GM18907 (cell line): Measurements from ENCODE around the gene NT5DC3.

ENCODE experiments used
- ATAC-seq: cut with Tn5 transposase; IDR thresholded peaks from one replicate; pipeline ENCODE4 v1.9.1; 2021; ENCODE audit warnings: mild to moderate bottlenecking, moderate library complexity; ENCODE audit not compliant: unreplicated experiment

The NT5DC3 gene

DNA sequence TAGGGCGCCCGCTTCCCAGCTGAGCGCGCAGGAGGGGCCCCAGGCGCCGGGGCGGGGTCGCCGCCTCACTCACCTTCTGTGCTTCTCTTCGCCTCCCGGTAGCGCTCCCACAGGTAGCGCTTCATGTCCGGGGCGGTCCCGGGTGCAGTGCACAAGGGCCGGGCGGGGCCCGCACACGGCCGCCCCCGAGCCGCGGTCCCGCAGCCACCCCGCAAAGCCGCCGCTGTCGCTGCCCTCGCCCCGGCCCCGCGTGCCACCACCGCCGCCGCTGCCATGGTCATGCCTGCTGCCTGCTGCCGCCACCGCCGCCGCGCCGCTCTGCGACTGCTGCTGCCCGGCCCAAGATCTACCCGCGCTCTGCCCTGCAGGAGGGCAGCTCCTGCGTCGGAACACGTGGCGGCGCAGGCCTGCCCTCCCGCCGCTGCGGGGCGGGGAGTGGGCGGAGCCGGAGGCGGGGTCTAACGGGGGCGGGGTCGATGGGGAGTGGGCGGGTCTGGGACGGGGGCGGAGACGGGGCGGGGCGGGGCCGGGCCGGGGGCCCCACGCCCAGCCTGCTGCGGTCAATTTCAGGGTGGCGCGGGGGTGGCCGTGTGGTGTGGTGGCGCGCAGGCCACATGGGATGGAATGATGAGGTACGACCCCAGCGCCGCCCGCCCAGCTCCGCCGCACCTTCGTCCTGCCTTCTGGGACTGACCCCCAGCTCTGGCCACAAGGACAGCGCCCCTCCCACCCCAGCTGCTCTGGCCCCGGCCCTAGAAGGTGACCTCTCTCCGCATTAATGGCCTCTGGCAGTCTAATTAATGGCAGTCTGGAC is at the start of gene NT5DC3:
Gene NT5DC3 (minus strand): TSS at position 359 of the 814 bp plus-strand sequence. CDS start 78 bp downstream, at position 281.
- peak; percentile 87 for ATAC-seq

GRCh38 chr12:103887738-103888137 is 46.7 kb upstream of the NT5DC3 start:
- ATAC-seq, result no peak

- ATAC-seq, result no peak
Observed at GRCh38 chr12:103886195-103886797, 45.3 kb upstream of the NT5DC3 start.

- no peak for ATAC-seq
Observed at GRCh38 chr12:103884316-103884715, 43.3 kb upstream of the NT5DC3 start.

GRCh38 chr12:103883908-103884307 is 42.9 kb upstream of the NT5DC3 start:
- no peak for ATAC-seq

- no peak for ATAC-seq
Observed at GRCh38 chr12:103882861-103883596, 42.0 kb upstream of the NT5DC3 start.

- ATAC-seq, result no peak
Observed at GRCh38 chr12:103881261-103881660, 40.2 kb upstream of the NT5DC3 start.

GRCh38 chr12:103880299-103881142 is 39.5 kb upstream of the NT5DC3 start:
- peak; percentile 60 for ATAC-seq

- no peak for ATAC-seq
Observed at GRCh38 chr12:103879878-103880277, 38.8 kb upstream of the NT5DC3 start.

DNA sequence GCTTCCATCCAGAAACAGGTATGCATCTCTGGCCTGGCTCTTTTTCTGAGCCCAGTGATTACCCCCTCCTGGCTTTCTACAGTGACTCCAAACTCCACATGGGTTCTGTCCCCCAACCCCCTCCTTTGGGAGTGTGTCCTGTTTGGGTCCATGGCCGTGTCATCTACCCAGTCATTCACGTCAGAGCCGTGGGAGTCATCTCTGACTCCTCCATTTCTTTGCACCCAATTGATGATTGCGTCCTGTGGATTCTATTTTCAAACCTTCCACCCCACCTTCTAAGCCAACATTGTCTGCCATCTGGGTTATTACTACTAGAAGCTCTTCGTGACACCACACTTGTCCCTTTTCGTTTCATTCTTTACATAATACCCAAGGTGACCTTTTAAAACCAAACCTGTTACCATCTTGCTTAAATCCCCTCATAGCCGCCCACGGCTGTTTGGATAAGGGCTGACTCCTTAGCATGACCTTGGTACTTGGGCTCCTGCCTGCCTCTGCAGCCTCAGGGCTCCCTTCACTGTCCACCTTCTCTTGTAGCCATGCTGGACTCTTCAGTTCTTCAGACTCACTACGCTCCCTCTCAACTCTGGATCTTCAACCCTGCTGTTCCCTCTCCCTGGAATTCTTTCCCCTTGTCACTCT is 38.1 kb upstream of the NT5DC3 start:
- no peak for ATAC-seq

DNA sequence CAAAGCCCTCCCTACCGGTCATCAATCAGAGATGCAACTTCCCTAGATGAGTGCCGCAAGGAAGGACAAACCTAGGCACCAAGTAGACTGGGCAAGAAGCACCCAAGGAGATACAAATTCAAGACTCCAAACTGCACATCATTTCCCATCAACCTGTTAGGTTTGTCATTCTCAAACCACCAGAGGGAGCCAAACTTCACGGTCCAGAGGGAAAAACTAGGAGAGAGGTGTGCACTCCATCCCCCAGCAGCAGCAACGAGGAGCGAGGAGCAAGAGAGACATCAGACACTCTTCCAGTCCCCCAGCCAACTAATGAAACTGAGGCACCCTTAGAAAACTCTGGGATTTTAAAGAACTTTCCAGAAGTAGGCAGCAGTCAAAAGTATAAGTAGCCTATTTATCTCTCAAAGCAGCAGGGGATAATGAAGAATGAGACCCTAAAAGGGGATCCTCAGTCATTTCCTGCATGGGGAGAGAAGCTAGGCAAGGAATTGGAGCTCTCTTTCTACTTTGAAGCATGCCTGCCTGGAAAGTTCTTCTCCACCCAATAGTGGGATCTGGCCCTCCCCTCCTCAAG is 37.0 kb upstream of the NT5DC3 start:
- no peak for ATAC-seq

GRCh38 chr12:103877288-103877687 is 36.3 kb upstream of the NT5DC3 start:
- ATAC-seq, result no peak

GRCh38 chr12:103875666-103876065 is 34.6 kb upstream of the NT5DC3 start:
- no peak for ATAC-seq

DNA sequence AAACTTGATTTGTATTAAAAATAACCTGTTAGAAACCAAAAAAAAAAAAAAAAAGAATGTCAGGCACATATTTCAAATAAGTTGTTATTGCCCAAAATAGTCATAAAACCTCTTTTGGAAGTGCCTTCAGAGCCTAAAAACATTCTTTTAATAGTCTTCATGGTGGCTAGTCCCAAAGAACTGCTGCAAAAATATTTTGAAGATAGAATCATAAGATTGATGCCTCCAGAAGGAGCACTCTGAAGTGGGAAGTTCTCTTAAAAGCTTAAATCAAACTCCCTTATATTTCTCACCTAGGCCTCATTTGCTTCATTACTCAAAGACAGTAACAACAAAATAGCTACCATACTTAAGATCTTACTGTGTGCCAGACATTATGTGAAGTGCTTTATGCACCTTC is 27.2 kb upstream of the NT5DC3 start:
- no peak for ATAC-seq

DNA sequence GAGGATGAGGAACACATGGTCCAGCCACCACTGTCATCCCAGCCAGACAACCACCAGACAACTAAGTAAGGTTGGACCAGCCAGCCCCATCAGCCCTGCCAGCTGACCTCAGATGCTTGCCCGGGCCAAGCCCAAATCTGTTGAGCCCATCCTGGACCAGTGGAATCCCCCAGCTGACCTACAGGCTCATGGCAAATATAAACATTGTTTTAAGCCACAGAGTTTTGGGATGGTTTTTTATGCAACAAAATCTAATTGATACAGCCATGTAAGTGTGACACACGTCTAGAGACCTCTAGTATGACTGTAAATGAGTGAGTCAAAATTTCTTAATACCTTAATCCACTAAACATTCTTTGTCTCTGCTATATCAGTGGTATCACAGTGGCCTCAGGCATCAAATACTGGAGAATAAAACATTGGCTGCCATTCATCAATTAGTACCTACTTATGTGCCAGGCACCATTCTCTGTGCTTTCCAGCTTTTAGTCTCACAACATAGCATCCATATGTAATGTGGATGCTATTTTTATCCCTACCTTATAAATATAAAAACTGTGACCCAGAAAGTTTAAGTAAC is 24.2 kb upstream of the NT5DC3 start:
- ATAC-seq, result no peak

DNA sequence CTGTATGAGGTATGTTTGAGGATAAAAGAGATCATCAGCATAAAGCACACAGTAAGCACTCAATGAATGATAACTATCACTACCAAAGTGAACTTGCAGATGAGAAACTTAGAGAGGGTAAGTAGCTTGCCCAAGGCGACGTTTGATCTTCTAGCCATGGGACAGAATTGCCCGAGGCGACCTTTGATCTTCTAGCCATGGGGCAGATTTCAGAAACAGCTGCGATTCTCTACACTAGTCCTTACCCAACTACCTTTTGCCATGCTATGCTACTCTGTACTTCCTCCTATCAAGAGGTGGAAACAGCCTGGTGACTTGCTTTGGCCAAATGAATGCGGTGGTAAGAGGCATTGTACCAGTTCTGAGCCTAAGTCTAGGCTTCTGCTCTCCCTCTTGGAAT is 23.7 kb upstream of the NT5DC3 start:
- no peak for ATAC-seq

- ATAC-seq, result no peak
Observed at GRCh38 chr12:103858953-103859601, 18.0 kb upstream of the NT5DC3 start.

DNA sequence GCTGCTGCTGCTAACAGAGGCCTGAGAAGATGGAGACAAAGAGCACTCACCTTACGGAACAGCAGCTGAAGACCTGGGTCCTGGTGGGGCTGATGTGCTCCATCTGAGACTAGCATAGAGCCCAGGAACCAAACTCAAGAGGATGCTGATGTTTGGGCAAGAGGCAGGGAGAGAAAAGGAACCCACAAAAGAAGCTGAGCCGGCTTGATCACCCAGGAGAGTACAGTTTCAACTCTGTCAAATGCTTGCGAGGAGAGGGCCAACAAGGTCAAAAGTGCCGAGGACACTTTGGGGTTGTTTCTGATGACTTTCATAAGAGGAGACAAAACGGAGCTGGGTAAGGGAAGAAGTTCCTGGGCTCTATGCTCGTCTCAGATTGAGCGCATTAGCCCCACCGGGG is 17.3 kb upstream of the NT5DC3 start:
- ATAC-seq, result no peak

GRCh38 chr12:103857164-103857563 is 16.1 kb upstream of the NT5DC3 start:
- ATAC-seq, result no peak
